ENCODE measurements around the gene RAB3GAP1. TPM values are rescaled to one million over a fixed set of nuclear protein-coding genes. Genes with fewer than 3 reads are reported as not detected.
A peak's percentile ranks its signal among the peaks of the same experiment; 100 is the strongest.
"Not testable (repeated sequence)": the region's sequence is repeated elsewhere in the genome, so short reads cannot be mapped to it uniquely, and the experiment has no call there.

The RAB3GAP1 gene
- total RNA-seq, 4 donors from 2014 or later = 38.4 to 63.5 (median 53.8) TPM

DNA sequence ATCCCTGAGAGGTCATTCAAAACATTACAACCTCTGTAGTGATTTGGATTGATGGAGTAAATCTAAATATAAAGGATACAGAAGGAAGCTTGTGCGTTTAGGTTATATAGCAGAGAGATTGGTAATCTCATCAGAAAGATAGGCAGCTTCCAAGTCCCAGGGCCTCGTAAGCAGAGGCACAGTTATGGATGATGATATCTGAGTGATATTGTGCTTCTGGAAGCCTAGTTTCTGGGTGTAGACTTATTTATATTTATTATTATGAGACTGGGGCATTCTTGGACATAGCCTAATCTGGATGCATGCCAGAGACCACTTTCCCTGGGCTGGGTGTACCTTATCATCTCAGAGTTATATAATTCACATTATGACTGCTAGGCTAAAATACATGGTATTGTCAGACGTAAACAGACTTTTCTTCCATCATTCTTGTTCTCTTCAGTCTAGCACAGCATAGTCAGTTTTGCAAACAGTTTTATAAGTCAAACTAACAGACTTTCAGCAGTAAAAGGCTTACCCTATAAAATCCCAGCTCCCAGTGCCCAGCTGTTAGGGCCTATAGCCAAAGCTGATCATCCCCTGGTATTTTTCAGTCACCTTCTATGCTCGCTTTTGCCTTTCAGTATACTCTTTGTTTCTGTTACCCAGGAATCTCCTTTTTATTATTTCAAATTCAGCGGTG, 47.9 kb downstream of the RAB3GAP1 start:
- WGBS, 2 donors (ENCODE audit: low coverage in 1 of 2) = 65 to 76% methylated on average over 5 of the region's 5 CpGs
- peak overlapping the region in 2 of 4 donors; percentile 12 to 13 for H3K27ac ChIP-seq
- H3K27me3 ChIP-seq = no peaks in the 10 kb centered on the region
- TF ChIP-seq POLR2AphosphoS5 (IDR thresholded peaks at IDR 0.05) (no peak), EP300 (IDR thresholded peaks at IDR 0.05; ENCODE audit: low read depth) (no peak), POLR2A (IDR thresholded peaks at IDR 0.05) (no peak), CTCF (IDR thresholded peaks at IDR 0.05) (no peak)
- in situ Hi-C loops (cut with MboI; ENCODE audit: low pct_ligation_motif_present in 1 of 4, low pct_unique_long_range_greater_than_20kb in 1 of 4, low sequenced_read_pairs in 3 of 4) (no loop called here), intact Hi-C loops (cut with DNase I; ENCODE audit: low total_unique reads) (no loop called here)
- H3K4me1 ChIP-seq = peaks cover 3 to 7% (median 6%) of the 10 kb centered on the region in 4 donors
- no peaks in the 10 kb centered on the region for H3K9me3 ChIP-seq
- H3K36me3 ChIP-seq = peaks cover 0 to 8% (median 0%) of the 10 kb centered on the region in 4 donors
- H3K4me3 ChIP-seq = no peak overlapping the region
- no peak for DNase-seq

DNA sequence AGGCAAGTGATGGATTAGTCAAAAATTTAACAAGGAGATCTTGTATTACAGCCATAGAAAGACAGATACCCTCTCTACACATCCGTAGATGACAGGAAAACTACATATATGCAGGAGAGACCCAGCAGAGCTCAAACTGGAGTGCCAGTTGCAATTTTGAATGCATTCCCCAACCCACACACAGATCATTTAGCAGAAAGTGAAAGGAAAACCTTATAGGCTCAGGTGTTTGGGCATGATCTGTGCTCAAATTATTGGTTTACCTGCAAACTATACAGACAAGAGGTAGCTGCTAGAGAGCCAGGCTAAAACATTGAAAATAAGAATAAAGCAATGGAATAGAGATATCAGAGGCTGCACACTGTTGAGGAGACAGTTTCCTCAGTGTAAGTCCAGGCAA, 51.8 kb downstream of the RAB3GAP1 start:
- Histone ChIP-seq H3K4me1 (peaks cover 3 to 7% (median 5%) of the 10 kb centered on the region in 4 donors), H3K9me3 (no peaks in the 10 kb centered on the region), H3K27ac (no peak overlapping the region), H3K27me3 (no peaks in the 10 kb centered on the region), H3K4me3 (no peak overlapping the region), H3K36me3 (peaks cover 0 to 8% (median 1%) of the 10 kb centered on the region in 4 donors)
- intact Hi-C loops (cut with DNase I; ENCODE audit: low total_unique reads) (no loop called here), in situ Hi-C loops (cut with MboI; ENCODE audit: low pct_ligation_motif_present in 1 of 4, low pct_unique_long_range_greater_than_20kb in 1 of 4, low sequenced_read_pairs in 3 of 4) (no loop called here)
- TF ChIP-seq CTCF (IDR thresholded peaks at IDR 0.05) (no peak), EP300 (IDR thresholded peaks at IDR 0.05; ENCODE audit: low read depth) (no peak)
- no peak for DNase-seq
- 86 to 94% methylated on average over 1 of the region's 1 CpG for WGBS, 2 donors (ENCODE audit: low coverage in 1 of 2)

DNA sequence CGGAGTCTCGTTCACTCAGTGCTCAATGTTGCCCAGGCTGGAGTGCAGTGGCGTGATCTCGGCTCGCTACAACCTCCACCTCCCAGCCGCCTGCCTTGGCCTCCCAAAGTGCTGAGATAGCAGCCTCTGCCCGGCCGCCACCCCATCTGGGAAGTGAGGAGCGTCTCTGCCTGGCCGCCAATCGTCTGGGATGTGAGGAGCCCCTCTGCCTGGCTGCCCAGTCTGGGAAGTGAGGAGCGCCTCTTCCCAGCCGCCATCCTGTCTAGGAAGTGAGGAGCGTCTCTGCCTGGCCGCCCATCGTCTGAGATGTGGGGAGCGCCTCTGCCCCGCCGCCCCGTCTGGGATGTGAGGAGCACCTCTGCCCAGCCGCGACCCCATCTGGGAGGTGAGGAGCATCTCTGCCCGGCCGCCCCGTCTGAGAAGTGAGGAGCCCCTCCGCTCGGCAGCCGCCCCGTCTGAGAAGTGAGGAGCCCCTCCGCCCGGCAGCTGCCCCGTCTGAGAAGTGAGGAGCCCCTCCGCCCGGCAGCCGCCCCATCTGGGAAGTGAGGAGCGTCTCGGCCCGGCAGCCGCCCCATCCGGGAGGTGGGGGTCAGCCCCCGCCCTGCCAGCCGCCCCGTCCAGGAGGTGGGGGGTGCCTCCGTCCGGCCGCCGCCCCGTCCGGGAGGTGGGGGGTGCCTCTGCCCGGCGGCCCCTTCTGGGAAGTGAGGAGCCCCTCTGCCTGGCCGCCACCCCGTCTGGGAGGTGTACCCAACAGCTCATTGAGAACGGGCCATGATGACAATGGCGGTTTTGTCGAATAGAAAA, 53.6 kb downstream of the RAB3GAP1 start:
- H3K36me3 ChIP-seq; H3K27me3 ChIP-seq; DNase-seq; H3K9me3 ChIP-seq; H3K4me3 ChIP-seq; H3K4me1 ChIP-seq; intact Hi-C loops (cut with DNase I; ENCODE audit: low total_unique reads); in situ Hi-C loops (cut with MboI; ENCODE audit: low pct_ligation_motif_present in 1 of 4, low pct_unique_long_range_greater_than_20kb in 1 of 4, low sequenced_read_pairs in 3 of 4); H3K27ac ChIP-seq: not testable (repeated sequence)
- WGBS, 2 donors (ENCODE audit: low coverage in 1 of 2) = 99 to 100% methylated on average over 3 to 53 of the region's 56 CpGs

- Histone ChIP-seq H3K4me3 (no peak overlapping the region), H3K27ac (no peak overlapping the region), H3K9me3 (no peaks in the 10 kb centered on the region), H3K27me3 (no peaks in the 10 kb centered on the region), H3K36me3 (peaks cover 0 to 11% (median 5%) of the 10 kb centered on the region in 4 donors), H3K4me1 (no peaks in the 10 kb centered on the region)
- WGBS, 2 donors (ENCODE audit: low coverage in 1 of 2) = 95 to 100% methylated on average over 3 of the region's 3 CpGs
- in situ Hi-C loops (cut with MboI; ENCODE audit: low pct_ligation_motif_present in 1 of 4, low pct_unique_long_range_greater_than_20kb in 1 of 4, low sequenced_read_pairs in 3 of 4) = no loop called here
- no peak for TF ChIP-seq POLR2AphosphoS5 (IDR thresholded peaks at IDR 0.05)
- no peak for TF ChIP-seq EP300 (IDR thresholded peaks at IDR 0.05; ENCODE audit: low read depth)
- no peak for TF ChIP-seq POLR2A (IDR thresholded peaks at IDR 0.05)
- no peak for TF ChIP-seq CTCF (IDR thresholded peaks at IDR 0.05)
- no peak for DNase-seq
- intact Hi-C loops (cut with DNase I; ENCODE audit: low total_unique reads) = no loop called here
These were observed 61.2 kb downstream of the RAB3GAP1 start for GRCh38 chr2:135113322-135113721.
